GM18508 (cell line): ENCODE results near the gene DHPS.

Source experiments
- ATAC-seq: cut with Tn5 transposase; IDR thresholded peaks from one replicate; pipeline ENCODE4 v1.9.1; 2021; ENCODE audit warnings: moderate number of reproducible peaks; ENCODE audit not compliant: insufficient read depth, unreplicated experiment

The DHPS gene

GRCh38 chr19:12675940-12676339 lies 5.7 kb downstream of the DHPS start:
- no peak for ATAC-seq

GRCh38 chr19:12675399-12675798 lies 6.3 kb downstream of the DHPS start:
- ATAC-seq = no peak

GRCh38 chr19:12672744-12673143 lies 8.9 kb downstream of the DHPS start:
- ATAC-seq = no peak

- ATAC-seq = no peak
Measured at GRCh38 chr19:12670159-12670928, 11.3 kb downstream of the DHPS start.

- no peak for ATAC-seq
Measured at GRCh38 chr19:12669270-12670158, 12.2 kb downstream of the DHPS start.

- no peak for ATAC-seq
Measured at GRCh38 chr19:12668932-12669269, 12.8 kb downstream of the DHPS start.

- ATAC-seq = no peak
Measured at GRCh38 chr19:12668346-12668745, 13.3 kb downstream of the DHPS start.

GRCh38 chr19:12667731-12668302 lies 13.9 kb downstream of the DHPS start:
- no peak for ATAC-seq

GRCh38 chr19:12666265-12667048 lies 15.2 kb downstream of the DHPS start, which contains the start of the genes MAN2B1 and WDR83:
TSS of gene MAN2B1 (minus strand) at chr19:12666742. CDS start at chr19:12666701, 41 bp downstream.
TSS of gene WDR83 (plus strand) at chr19:12666807. CDS start at chr19:12669791, 2,984 bp downstream.
- no peak for ATAC-seq

GRCh38 chr19:12665671-12666264 lies 15.9 kb downstream of the DHPS start:
- no peak for ATAC-seq

GRCh38 chr19:12665281-12665573 lies 16.5 kb downstream of the DHPS start:
- ATAC-seq = no peak

GRCh38 chr19:12664406-12665280 lies 17.0 kb downstream of the DHPS start:
- ATAC-seq = no peak

- ATAC-seq = no peak
Measured at GRCh38 chr19:12660980-12661379, 20.7 kb downstream of the DHPS start.

- no peak for ATAC-seq
Measured at GRCh38 chr19:12657966-12658365, 23.7 kb downstream of the DHPS start.

GRCh38 chr19:12656899-12657571 lies 24.6 kb downstream of the DHPS start:
- no peak for ATAC-seq

- no peak for ATAC-seq
Measured at GRCh38 chr19:12655546-12655945, 26.1 kb downstream of the DHPS start.

GRCh38 chr19:12652219-12652618 lies 29.5 kb downstream of the DHPS start:
- no peak for ATAC-seq

GRCh38 chr19:12649941-12650340 lies 31.7 kb downstream of the DHPS start:
- no peak for ATAC-seq

- no peak for ATAC-seq
Measured at GRCh38 chr19:12648088-12648487, 33.6 kb downstream of the DHPS start.
